Hypothalamus (tissue), 51 donors: ENCODE data around the gene SCARF2.
"Not testable (repeated sequence)": the region's sequence is repeated elsewhere in the genome, so short reads cannot be mapped to it uniquely, and the experiment has no call there.

Experiments used
- DNase-seq, 51 donors: peaks; one replicate each; lab custom pipeline; 2025; lab: John Stamatoyannopoulos, UW

SCARF2 gene

GRCh38 chr22:20378110-20378509, 59.5 kb downstream of the SCARF2 start:
- DNase-seq: no peak

GRCh38 chr22:20376983-20377382, 60.6 kb downstream of the SCARF2 start:
- not testable (repeated sequence) for DNase-seq

GRCh38 chr22:20376281-20376680, 61.3 kb downstream of the SCARF2 start:
- not testable (repeated sequence) for DNase-seq
